Colonic mucosa (tissue), 4 donors: ENCODE results near the gene MCF2L. TPM values are rescaled to one million over a fixed set of nuclear protein-coding genes. Genes with fewer than 3 reads are reported as not detected.

Source experiments
- DNase-seq: peaks from one replicate; pipeline ENCODE4 v3.0.0-alpha.2; 2020
- H3K27ac ChIP-seq: fragments of 200-600 bp; one replicate; pipeline ENCODE4 v1.8.0; 2021
- H3K27me3 ChIP-seq: fragments of 200-600 bp; one replicate; pipeline ENCODE4 v1.8.0; 2021
- H3K36me3 ChIP-seq: fragments of 200-600 bp; one replicate; pipeline ENCODE4 v1.8.0; 2021
- H3K4me1 ChIP-seq: fragments of 200-600 bp; one replicate; pipeline ENCODE4 v1.8.0; 2021; ENCODE audit warnings: mild to moderate bottlenecking
- H3K4me3 ChIP-seq: fragments of 200-600 bp; one replicate; pipeline ENCODE4 v1.8.0; 2021
- H3K9ac ChIP-seq, 2 donors: one replicate each; pipeline ENCODE4 v1.7.0; 2013; ENCODE audit warnings: control low read depth in 2 of 2, low read depth in 2 of 2, low read length in 2 of 2
- H3K9me3 ChIP-seq: fragments of 200-600 bp; one replicate; pipeline ENCODE4 v1.8.0; 2021
- CTCF ChIP-seq: fragments of 200-600 bp; IDR thresholded peaks from one replicate; pipeline ENCODE4 v1.8.0; 2022; ENCODE audit warnings: antibody characterized with exemption, mild to moderate bottlenecking
- intact Hi-C: fragments of 100-400 bp; cut with DNase I; formaldehyde crosslinking; loops from one replicate; pipeline ENCODE4 v1.14.1; 2022
- total RNA-seq, 2 donors: library from RNA; stranded (reverse); fragmentation: NEBNext Ultra II Directional in 1 of 2; extraction: Animal tissue kit (Norgen Biotek cat#: 25700) in 1 of 2; gene quantifications; one replicate each; pipeline ENCODE4 v1.2.1, GENCODE V29; 2021
- donor health status: healthy.
- donor health status: DM: no; HTN: no; CAD: no.
- donor health status: DM: no; HTN: no; CAD: no.

MCF2L gene
- total RNA-seq, 2 donors from 2014 or later: 45.0 to 88.3 TPM

DNA sequence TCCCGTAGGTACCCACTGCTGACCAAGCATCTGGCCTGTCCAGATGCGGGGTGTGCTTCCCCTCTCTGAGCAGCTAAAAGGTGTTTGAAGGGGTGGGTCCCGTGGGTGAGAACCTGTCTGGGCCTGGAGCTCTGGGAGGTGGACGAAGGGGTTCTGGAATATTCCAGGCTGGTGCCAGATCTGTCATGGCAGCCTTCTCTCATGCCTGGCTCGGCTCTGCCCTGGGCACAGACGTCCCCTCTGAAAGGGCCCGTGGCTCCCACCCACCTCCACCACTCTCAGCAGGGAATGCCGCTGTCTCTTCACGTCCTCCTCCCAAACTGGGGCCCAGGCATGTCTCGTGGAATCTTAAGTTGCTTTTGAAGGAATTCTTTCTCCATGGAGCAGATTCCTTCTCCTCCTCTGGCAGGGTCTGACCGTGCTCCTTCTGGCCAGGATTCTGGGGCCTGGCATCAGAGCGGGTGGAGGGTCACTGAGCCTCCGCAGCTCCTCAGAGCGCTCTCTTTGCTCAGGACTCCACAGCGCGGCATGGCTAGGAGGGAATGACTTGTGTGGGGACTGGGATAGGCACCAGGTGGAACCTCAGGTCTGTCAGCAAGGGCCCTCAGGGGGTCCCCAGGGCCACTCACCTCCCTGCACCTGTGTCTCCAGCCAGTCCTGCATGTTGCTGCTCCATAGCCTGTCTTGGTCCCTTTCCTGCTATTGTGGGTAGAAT lies 5.9 kb upstream of the MCF2L start:
- H3K27me3 ChIP-seq: no peaks in the 10 kb centered on the region
- no peak overlapping the region for H3K27ac ChIP-seq
- no peaks in the 10 kb centered on the region for H3K9me3 ChIP-seq
- TF ChIP-seq CTCF: no peak
- intact Hi-C loops: no loop called here
- no peak overlapping the region for H3K9ac ChIP-seq
- H3K36me3 ChIP-seq: no peaks in the 10 kb centered on the region
- H3K4me3 ChIP-seq: no peak overlapping the region
- DNase-seq: no peak
- no peaks in the 10 kb centered on the region for H3K4me1 ChIP-seq

DNA sequence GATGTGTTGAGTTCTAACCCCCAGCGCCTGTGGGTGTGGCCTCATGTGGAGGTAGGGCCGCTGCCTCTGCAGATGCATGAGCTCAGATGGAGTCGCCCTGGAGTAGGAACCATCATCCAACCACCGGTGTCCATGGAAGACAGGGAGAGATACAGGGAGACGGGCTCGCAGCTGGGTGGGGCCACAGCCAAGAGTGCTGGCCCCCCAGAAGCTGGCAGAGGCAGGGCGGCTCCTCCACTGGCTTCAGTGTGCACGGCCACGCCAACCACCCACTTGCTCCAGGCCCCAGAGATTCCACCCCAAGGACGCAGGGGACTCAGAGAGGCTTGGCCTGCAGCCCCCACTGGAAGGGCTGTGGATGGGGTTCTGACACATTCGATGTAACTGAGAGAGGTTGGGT lies 5.4 kb upstream of the MCF2L start:
- no peak for DNase-seq
- Histone ChIP-seq H3K36me3 (no peaks in the 10 kb centered on the region), H3K27ac (no peak overlapping the region), H3K4me3 (no peak overlapping the region), H3K4me1 (no peaks in the 10 kb centered on the region), H3K9ac (no peak overlapping the region), H3K9me3 (no peaks in the 10 kb centered on the region), H3K27me3 (peaks cover 3% of the 10 kb centered on the region)
- no peak for TF ChIP-seq CTCF
- intact Hi-C loops: loop anchor here (2.0 kb wide), 1 partner anchor 39 kb away; no protein-coding TSS in a partner anchor

GRCh38 chr13:112964971-112965492 lies 4.0 kb upstream of the MCF2L start:
- Histone ChIP-seq H3K27me3 (peaks cover 7% of the 10 kb centered on the region), H3K4me3 (no peak overlapping the region), H3K36me3 (no peaks in the 10 kb centered on the region), H3K4me1 (no peaks in the 10 kb centered on the region), H3K9ac (no peak overlapping the region), H3K9me3 (no peaks in the 10 kb centered on the region), H3K27ac (no peak overlapping the region)
- no peak for DNase-seq
- no peak for TF ChIP-seq CTCF
- intact Hi-C loops: loop anchor here (2.0 kb wide), 1 partner anchor 38 kb away; no protein-coding TSS in a partner anchor

- no peaks in the 10 kb centered on the region for H3K36me3 ChIP-seq
- no peak overlapping the region for H3K4me3 ChIP-seq
- no peaks in the 10 kb centered on the region for H3K4me1 ChIP-seq
- no peak overlapping the region for H3K9ac ChIP-seq
- no peaks in the 10 kb centered on the region for H3K9me3 ChIP-seq
- no peak for TF ChIP-seq CTCF
- DNase-seq: no peak
- H3K27ac ChIP-seq: no peak overlapping the region
- intact Hi-C loops: loop anchor here (2.0 kb wide), 1 partner anchor 37 kb away; no protein-coding TSS in a partner anchor
- peaks cover 7% of the 10 kb centered on the region for H3K27me3 ChIP-seq
Observed at GRCh38 chr13:112965573-112966115, 3.4 kb upstream of the MCF2L start.

DNA sequence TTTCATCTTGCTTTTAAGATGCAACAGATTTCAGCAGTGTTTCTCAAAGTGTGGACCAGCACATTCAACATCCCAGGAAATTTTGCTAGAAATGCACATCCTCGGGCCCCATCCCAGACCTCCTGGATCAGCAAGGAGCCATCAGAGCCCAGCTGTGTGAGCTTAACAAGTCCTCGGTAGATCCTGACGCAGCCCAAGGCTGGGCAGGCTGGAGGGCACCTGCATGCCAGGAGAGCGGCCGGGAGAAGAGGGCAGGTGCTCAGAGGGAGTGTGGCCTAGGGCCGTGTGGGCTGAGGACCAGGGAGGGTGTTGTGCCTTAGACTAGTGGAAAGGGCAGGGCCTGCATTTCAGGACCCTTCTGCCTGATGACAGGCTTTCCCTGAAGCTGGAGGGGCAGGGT lies 2.2 kb upstream of the MCF2L start:
- Histone ChIP-seq H3K4me1 (no peaks in the 10 kb centered on the region), H3K9me3 (no peaks in the 10 kb centered on the region)

More for the DNA sequence above, 2.2 kb upstream of the MCF2L start:
- no peaks in the 10 kb centered on the region for H3K36me3 ChIP-seq
- DNase-seq: no peak
- no peak for TF ChIP-seq CTCF
- H3K27ac ChIP-seq: no peak overlapping the region
- H3K27me3 ChIP-seq: peaks cover 7% of the 10 kb centered on the region
- no peak overlapping the region for H3K4me3 ChIP-seq
- intact Hi-C loops: no loop called here
- H3K9ac ChIP-seq: no peak overlapping the region
